Middle frontal gyrus (tissue), 1 donor: ENCODE results near the gene SPHK1.
A peak's percentile ranks its signal among the peaks of the same experiment; 100 is the strongest.
"Not testable (repeated sequence)": the region's sequence is repeated elsewhere in the genome, so short reads cannot be mapped to it uniquely, and the experiment has no call there.

Experiments
- DNase-seq: peaks from one replicate; pipeline ENCODE4 v3.0.0-alpha.2; 2015; ENCODE audit warnings: low spot score; ENCODE audit errors: extremely low spot score

Gene SPHK1, protein sequence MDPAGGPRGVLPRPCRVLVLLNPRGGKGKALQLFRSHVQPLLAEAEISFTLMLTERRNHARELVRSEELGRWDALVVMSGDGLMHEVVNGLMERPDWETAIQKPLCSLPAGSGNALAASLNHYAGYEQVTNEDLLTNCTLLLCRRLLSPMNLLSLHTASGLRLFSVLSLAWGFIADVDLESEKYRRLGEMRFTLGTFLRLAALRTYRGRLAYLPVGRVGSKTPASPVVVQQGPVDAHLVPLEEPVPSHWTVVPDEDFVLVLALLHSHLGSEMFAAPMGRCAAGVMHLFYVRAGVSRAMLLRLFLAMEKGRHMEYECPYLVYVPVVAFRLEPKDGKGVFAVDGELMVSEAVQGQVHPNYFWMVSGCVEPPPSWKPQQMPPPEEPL

DNA sequence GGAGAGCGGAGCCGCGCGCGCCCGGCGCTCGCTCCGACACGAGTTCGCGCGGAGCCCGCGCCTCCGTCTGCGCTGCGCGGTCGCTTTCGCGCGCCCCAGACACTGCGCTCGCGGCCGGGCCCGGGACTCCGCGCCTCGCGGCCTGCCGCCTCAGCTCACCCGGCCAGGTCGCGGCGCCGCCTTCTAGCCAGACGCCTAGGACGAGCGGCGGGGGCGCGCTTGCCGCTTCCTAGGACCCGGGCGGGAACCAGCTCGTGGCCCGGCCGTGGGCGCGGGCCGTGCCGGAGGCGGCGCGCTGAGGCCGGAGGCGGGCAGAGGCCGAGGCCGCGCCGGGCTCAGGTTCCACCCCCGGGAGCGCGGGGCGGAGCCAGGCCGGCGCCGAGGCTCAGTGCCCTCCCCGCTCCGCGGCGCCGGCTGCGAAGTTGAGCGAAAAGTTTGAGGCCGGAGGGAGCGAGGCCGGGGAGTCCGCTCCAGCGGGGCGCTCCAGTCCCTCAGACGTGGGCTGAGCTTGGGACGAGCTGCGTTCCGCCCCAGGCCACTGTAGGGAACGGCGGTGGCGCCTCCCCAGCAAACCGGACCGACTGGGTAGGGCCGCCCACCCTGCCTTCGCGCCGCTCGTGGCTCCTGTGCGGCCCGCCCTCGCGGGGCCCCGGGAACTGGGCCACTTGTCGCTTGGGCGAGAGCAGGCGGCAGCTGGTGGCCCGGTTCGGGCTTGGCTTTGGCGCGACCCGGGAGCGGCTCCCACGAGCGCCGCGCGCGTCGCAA, at the start of gene SPHK1:
TSS of gene SPHK1 (plus strand) at position 388 of the 765 bp plus-strand sequence. CDS start 1,036 bp downstream, outside the sequence.
- DNase-seq: no peak

DNA sequence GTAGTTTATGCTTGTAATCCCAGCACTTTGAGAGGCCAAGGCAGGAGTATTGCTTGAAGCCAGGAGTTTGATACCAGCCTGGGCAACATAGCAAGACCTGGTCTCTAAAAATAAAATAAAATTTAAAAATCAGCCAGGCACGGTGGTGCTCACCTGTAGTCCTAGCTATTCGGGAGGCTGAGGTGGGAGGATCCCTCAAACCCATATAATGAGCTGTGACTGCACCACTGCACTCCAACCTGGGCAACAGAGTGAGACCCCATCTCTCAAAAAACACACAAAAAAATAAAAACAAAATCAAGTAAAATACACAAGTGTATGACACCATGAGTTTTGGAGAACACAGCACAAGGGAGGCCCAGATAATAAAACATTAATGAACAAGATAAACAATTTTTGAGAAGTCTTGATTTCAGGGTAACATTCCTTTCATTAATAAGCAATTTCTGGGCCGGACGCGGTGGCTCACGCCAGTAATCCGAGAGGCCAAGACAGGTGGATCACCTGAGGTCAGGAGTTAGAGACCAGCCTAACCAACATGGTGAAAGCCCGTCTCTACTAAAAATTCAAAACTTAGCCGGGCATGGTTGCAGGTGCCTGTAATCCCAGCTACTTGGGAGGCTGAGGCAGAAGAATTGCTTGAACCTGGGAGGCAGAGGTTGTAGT, 48.6 kb upstream of the SPHK1 start:
- DNase-seq: no peak

DNA sequence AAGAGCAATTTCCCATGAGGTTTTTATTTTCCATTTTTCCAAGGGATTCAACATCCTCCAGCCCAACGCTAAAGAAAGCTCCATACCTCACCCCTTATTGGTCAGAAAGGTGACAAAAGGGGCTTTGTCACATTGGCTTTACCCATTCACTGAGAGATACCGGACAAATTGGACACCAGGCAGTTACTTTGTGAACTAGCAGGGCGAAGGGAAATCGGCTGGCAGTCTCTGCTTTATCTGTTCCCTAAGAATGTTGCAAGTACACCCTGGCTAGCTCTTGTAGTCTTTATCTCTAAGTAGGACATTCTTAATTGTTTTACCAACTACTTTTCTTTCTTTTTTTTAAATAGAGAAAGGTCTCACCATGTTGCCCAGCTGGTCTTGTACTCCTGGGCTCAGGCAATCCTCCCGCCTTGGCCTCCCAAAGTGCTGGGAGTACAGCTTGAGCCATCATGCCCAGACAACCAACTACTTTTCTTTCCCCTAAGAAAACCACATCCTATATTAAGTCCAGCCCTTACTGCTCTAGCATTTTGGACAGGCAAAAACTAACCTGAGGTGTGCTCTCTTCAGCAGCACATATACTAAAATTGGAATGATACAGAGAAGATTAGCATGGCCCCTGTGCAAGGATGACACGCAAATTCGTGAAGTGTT, 47.5 kb upstream of the SPHK1 start:
- DNase-seq: no peak

DNA sequence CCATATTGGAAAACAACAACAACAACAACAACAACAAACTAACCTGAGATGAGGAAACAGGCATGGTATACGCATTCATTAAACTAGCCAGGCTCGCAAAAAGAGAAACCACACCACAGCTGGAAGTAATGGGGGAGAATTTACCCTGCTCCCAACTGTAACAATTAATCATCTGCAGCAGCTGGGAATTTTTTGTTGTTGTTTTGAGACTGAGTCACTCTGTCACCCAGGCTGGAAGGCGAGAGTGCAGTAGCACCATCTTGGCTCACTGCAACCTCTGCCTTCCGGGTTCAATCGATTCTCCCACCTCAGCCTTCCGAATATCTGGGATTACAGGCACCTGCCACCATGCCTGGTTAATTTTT, 47.0 kb upstream of the SPHK1 start:
- DNase-seq: no peak

DNA sequence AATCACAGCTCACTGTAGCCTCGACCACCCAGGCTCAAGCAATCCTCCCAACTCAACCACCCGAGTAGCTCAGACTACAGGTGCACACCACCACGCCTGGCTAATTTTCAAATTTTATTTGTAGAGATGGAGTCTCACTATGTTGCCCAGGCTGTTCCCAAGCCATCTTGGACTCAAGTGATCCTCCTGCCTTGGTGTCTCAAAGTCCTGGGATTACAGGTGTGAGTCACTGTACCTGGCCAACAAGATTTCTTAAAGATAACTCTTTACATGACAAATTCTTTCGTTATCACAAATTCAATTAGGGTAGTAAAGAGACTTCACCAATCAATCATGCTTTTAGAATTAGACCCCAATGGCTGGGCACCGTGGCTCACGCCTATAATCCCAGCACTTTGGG, 43.1 kb upstream of the SPHK1 start:
- DNase-seq: no peak

DNA sequence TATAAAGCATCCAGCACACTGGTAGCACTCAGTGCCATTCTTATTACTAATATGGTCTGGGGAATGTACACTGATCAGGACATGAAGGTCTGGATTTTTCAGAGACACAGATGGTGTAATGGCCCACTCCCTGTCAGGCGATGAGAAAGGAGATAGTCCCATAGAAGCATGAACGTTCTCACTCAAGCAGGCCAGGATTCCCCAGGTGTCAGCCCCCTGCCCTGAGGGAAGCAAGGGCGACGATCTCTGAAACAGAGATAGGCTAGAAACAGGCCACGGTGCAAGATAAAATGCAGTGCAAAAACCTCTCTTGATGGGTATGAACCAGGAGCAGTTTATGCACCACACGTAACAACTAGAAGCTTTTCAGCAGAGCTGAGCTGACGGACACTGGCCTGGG, 41.3 kb upstream of the SPHK1 start:
- no peak for DNase-seq

DNA sequence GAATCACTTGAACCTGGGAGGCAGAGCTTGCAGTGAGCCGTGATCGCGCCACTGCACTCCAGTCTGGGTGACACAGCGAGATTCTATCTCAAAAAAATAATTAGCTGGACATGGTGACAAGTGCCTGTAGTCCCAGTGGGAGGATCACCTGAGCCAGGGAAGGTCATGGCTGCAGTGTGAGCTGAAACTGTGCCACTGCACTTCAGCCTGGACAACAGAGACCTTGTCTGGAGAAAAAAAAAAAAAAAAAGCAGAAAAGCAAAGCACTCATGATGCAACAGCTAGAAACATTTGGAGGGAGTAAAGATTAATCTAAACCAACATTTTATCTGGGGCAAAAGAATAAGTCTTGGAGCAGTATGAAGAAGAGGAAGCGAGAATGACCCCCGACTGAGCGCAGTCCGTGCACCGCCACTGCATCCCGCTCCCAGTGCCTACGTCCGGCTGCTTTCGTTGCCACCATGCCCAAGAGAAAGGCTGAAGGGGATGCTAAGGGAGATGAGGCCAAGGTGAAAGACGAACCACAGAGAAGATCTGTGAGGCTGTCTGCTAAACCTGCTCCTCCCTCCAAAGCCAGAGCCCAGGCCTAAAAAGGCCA, 38.9 kb upstream of the SPHK1 start:
- no peak for DNase-seq

DNA sequence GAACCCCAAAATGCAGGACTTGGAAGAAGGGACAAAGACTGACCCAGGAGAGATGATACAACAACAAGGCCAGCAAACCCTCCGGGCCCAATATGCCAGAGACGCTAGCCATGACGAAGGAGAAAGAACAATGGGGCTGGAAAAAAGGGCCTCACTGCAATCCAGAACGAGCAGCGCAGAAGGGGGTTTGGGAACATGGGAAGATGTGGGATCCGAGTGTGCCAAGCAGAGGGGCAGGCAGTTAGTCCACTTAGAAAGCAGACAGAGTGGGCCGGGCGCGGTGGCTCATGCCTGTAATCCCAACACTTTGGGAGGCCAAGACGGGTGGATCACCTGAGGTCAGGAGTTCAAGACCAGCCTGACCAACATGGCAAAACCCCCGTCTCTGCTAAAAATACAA, 37.5 kb upstream of the SPHK1 start:
- not testable (repeated sequence) for DNase-seq

DNA sequence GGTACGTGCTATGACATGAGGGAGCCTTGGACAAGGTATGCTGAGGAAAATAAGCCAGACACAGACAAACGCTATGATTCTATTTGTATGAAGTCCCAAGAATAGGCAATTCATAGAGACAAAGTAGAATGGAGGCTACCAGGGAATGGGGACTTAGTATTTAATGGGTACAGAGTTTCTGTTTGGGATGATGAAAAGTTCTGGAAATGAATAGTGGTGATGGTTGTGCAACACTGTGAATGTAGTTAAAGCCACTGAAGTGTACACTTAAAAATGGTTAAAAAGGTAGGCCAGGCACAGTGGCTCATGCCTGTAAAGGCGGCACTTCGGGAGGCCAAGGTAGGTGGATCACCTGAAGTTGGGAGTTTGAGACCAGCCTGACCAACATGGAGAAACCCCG, 33.9 kb upstream of the SPHK1 start:
- no peak for DNase-seq

DNA sequence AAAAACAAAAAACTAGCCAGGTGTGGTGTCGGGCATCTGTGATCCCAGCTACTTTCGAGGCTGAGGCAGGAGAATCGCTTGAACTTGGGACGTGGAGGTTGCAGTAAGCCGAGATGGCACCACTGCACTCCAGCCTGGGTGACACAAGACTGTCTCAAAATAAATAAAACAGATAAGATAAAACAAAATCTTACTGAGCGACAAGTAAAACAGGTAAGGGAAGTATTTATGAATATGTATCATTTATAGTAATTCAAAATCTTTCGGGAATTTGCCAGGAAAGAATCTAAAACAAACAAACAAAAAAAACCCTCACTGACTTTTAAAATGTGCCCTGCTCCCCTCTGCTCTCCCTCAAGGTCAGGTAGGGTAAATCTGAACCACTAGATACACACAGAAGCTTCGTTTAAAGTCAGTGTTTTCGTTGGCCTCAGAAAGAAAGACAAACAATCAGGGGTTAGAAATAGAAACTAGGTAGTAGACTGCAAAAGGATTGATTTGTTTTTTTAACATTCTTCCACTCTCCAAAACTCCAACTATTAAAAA, 32.8 kb upstream of the SPHK1 start:
- DNase-seq: no peak

DNA sequence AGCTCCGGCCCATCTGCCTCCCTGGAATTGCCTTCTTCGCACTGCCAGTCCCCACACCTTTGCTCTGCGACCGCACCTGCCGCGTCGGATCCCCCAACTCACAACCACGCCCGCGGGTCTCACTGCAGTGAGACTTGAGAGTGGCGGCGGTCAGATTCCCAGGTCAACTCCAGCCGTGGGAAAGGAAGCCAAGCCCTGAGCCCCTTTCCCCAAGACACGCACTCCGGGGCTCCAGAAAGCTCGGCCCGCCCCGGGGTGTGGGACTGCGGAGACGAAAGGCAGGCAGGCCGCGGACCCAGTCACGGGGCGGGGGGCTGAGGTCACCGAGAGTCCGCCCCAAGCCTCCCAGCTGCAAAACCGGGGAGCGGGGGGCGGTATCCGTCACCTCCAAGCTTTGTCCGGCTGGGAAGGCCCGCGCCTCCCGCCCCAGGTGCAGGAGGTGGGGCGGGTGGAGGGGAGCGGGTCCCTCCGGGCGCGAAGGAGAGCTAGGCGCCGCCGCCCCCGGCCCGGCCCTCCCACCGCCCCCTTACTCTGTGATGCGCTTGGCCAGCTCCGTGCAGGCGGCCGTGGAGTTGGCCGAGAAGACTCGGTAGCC, 31.3 kb upstream of the SPHK1 start:
- no peak for DNase-seq

DNA sequence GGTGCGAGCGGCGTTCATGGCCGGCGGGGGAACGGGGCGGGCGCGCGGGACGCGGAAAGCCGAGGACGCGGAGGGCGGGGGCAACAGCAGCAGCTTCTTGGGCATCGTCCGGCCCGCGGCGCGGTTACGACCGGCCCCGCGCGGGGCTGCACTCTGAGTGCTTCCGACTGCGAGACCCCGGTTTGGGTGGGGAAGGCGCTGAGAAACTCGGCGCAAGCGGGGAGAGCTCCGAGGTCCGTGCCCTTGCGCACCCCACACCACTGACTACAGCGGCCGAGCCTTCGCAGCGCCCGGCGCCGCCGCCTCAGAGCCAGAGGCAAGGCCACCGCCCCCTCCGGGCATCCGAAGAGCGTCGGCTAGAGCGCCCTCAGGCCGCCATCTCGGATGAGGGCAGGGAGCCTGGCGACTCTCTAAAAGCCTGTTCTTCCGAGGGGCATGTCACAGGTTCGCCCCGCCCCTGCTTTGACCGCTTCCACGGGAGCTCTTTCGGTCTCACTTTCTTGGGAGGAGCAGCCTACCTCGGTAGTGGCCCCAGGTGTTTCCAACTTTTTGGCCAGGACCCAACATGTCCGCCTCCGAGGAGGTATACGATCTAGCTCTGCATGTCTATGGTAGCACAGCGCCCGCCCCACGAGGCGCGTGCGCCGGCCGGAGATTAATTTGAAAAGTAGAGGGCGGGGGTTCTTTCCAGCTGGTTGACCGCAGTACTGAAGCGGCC, 30.7 kb upstream of the SPHK1 start, which contains the start of gene PRPSAP1:
TSS of gene PRPSAP1 (minus strand) at position 318 of the 718 bp plus-strand sequence. CDS start at position 105, 213 bp downstream.
- peak; percentile 88 for DNase-seq

DNA sequence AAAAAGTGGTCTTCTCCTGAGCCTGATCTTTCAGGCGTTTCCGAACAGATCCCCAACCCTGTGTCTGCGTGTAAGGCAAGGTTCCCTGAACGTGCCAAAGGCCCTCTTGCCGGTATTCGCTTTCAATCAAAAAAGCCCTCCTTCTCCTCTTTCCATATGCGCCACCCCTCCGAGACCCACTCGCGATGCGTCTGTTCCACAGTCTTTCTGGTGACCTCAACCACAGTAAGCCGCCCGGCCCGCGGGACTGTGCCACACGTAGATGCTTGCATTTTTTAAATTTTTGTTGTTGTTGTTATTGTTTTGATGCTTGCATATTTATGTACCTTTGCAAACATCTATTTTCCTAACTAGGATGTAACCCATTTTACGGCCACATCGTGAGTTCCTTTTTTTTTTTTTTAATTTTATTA, 30.1 kb upstream of the SPHK1 start:
- DNase-seq: no peak

DNA sequence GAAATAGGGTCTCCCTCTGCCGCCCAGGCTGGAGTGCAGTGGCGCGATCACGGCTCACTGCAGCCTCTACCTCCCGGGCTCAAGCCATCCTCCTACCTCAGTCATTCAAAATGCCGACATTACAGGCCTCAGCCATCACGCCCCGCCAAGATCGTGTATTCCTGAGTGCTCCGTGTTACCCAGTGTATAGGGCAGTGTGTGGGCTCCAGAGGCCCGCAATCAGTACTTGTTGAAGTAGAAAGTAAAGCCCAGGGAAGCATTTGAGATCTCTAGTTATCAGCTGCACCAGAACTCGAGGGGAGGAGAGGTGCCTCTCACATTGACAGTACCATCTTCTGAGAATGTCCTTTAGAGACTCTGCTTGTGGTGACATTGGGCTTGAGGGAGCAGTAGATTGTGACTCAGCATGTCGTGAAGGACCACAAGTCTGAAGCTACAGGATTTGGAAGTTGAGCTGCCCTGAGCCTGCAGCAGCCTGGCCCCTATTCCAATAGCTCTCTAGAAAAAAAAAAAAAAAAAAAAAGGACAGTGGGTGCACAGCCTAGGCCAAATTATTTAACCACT, 29.6 kb upstream of the SPHK1 start:
- DNase-seq: no peak

DNA sequence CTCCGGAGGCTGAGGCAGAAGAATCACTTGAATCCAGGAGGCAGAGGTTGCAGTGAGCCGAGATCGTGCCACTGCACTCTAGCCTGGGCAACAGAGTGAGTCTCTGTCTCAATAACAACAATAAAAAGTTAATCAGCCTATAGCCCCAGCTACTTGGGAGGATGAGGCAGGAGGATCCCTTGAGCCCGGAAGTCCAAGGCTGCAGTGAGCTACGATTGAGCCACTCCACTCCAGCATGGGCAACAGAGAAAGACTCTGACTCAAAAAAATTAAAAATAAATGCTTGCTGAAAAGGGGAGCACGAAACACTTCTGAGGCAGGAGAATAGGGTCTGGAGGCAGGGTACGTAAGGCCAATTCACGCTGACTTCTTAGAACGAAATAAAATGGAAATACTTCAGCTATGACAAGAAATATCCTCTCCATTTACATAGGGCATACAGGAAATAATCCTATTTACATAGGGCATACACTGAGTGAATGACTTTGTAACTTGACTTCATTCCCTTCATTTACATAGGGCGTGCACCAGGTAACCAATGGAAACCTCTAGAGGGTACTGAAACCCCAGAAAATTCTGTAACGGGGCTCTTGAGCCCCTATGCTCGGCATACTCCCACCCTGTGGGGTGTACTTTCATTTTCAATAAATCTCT, 27.5 kb upstream of the SPHK1 start:
- no peak for DNase-seq

DNA sequence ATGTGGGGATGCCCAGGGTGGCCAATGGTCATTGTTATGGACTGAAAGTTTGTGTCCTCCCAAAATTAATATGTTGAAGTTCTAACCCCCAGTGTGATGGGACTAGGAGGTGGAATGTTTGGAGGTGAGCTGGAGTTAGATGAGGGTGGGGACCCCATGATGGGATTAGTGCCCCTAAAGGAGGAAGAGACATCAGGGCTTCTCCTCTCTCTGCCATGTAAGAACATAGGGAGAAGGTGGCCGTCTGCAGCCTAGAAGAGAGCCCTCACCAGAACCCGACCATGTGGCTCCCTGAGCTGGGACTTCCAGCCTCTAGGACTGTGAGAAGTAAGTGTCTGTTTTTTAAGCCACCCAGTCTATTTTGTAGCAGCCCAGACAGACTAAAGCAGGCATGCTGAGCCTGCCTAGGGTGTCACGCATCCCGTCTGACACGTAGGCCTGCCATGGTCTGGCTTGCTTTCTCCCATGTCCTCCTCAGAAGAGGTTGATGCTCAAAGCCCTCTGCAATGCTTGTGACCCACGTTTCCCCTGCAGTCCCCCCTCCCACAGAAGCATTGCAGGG, 26.7 kb upstream of the SPHK1 start:
- no peak for DNase-seq

DNA sequence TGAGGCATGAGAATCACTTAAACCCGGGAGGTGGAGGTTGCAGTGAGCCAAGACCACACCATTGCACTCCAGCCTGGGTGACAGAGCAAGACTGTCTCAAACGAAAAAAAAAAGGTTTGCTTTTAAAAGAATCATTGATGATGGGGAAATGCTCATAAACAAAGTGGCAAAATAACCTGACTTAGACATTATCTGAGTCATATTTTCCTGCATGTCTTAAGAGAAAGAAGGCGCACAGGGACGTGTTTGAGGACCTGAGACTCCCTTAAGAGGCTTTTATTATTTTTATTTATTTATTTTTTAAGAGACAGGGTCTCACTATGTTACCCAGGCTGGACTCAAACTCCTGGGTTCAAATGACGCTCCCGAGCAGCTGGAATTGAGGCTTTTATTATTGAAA, 25.0 kb upstream of the SPHK1 start:
- no peak for DNase-seq

DNA sequence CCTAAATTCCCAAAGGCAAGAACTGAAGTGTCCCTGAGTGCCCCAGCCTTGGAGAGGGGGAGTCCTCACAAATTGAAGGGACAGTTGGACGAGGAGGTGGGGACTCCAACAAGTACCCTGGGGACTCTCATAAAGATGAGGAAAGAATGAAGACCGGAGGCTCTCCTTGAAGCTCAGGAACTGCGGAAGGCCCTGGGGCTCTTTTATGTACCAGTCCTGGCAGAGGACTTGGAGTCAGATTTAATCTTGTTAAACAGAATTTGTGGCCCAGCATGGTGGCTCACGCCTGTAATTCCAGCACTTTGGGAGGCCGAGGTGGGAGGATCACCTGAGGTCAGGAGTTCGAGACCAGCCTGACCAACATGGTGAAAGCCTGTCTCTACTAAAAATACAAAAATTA, 24.6 kb upstream of the SPHK1 start:
- DNase-seq: not testable (repeated sequence)

DNA sequence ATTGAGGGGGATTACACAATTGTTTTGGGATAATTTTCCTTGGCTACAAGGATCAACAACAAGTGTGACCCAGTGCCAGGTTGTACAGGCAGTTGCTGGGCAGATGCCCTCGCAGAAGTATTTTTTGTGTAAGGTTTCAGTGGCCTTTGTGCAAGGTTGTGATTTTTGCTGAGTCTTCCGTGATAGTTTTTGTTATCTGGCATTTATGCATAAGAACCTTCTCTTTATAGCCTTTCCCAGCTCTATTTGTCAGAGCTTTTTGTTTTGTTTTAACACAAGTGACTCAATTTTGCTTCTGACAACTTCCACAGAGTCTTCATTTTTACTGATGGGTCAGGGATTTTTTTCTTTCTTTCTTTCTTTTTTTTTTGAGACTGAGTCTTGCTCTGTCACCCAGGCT, 23.9 kb upstream of the SPHK1 start:
- DNase-seq: no peak
